Vagina (tissue), 2 donors: ENCODE data around the gene CACNA2D4.

Source experiments
- POLR2A ChIP-seq, 2 donors: fragments of 450-650 bp; IDR thresholded peaks; one replicate each; pipeline ENCODE4 v1.6.1; 2017; ENCODE audit warnings: antibody characterized with exemption in 2 of 2, mild to moderate bottlenecking in 2 of 2, moderate library complexity in 2 of 2
- TF ChIP-seq, protein P1 (sequence below), 3 experiments: fragments of 450-650 bp in 2 of 3; fragments of 200-600 bp in 1 of 3; sonication (generic) in 1 of 3; IDR thresholded peaks; one replicate each; pipeline ENCODE4 v1.5.1; 2017 to 2019; ENCODE audit warnings: antibody characterized with exemption in 3 of 3, mild to moderate bottlenecking in 2 of 3, moderate library complexity in 2 of 3

DNA sequence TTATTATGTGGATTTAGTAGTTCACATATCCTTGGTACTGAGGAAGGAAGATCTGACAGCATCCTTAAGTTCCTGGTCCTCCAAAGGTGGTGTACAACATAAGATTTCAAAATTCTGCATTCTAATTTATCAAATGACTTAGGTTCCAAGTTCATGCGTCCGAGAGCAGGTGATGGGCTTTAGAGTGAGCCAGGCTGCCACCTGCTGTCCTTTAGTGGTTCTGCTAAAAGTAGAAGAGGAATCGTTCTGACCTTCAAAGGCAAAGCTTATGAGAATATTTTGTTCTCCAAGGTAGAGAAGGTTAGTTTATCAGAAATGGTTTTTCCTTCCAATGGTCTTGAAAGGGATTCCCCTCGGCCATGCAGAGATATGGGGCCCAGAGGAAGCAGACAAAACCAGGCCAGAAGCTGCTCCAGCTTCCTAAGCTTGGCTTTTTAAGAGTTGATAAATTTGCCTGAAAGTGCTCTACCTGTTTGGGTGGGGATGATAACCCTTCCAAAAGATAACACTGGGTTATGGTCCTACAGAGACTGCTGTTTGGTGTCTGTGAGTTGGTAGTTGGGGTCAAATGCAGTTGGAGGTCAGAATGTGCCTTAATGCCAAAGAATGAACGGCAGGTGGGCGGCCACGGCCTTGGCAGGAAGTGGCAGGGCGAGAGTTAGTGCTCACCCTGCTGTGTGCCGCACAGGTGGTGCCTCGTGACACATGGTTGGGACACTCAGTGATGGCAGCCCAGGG, 127.2 kb downstream of the CACNA2D4 start:
- TF ChIP-seq, protein P1, sequence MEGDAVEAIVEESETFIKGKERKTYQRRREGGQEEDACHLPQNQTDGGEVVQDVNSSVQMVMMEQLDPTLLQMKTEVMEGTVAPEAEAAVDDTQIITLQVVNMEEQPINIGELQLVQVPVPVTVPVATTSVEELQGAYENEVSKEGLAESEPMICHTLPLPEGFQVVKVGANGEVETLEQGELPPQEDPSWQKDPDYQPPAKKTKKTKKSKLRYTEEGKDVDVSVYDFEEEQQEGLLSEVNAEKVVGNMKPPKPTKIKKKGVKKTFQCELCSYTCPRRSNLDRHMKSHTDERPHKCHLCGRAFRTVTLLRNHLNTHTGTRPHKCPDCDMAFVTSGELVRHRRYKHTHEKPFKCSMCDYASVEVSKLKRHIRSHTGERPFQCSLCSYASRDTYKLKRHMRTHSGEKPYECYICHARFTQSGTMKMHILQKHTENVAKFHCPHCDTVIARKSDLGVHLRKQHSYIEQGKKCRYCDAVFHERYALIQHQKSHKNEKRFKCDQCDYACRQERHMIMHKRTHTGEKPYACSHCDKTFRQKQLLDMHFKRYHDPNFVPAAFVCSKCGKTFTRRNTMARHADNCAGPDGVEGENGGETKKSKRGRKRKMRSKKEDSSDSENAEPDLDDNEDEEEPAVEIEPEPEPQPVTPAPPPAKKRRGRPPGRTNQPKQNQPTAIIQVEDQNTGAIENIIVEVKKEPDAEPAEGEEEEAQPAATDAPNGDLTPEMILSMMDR (IDR thresholded peaks at IDR 0.05) = peak; percentile 43 to 82 (median 71)
- TF ChIP-seq POLR2A (IDR thresholded peaks at IDR 0.05) = no peak
